H1 (cell line): ENCODE measurements around the gene GUCY2C. TPM values are rescaled to one million over a fixed set of nuclear protein-coding genes. Genes with fewer than 3 reads are reported as not detected.

Experiments
- CTCF ChIA-PET: fragments of 300-600 bp; sonication (Branson Sonifier 250); formaldehyde crosslinking; loops from one replicate; lab custom pipeline; 2021; ENCODE audit not compliant: partially characterized antibody; lab: Charles Lee
- POLR2A ChIA-PET: fragments of 300-600 bp; sonication (Branson Sonifier 250); formaldehyde crosslinking; loops from one replicate; lab custom pipeline; 2021; ENCODE audit warnings: inconsistent platforms; ENCODE audit not compliant: partially characterized antibody; lab: Charles Lee
- DNase-seq, 2 experiments: peaks; one replicate each; pipeline versions ENCODE4 v3.0.0 to v3.0.0-alpha.2; 2010 to 2022; ENCODE audit warnings: low spot score in 2 of 2, low read depth in 1 of 2, mixed read lengths in 1 of 2
- FAIRE-seq: peaks from 2 replicates; lab custom pipeline; 2011; peaks lifted over from hg19 to GRCh38; lab: Jason Lieb, UNC
- H2AFZ ChIP-seq: 2 replicates; pipeline ENCODE4 v1.8.1; 2012; ENCODE audit warnings: low read length, inconsistent platforms
- H2AK5ac ChIP-seq: 2 replicates; pipeline ENCODE4 v1.6.1; 2013; ENCODE audit warnings: low read depth, low read length
- H2BK120ac ChIP-seq: replicated peaks from 2 replicates; pipeline ENCODE3; 2013; ENCODE audit warnings: low read depth, low read length, inconsistent platforms
- H2BK12ac ChIP-seq: 2 replicates; pipeline ENCODE4 v1.6.1; 2013; ENCODE audit warnings: low read depth, low read length
- H2BK15ac ChIP-seq: 2 replicates; pipeline ENCODE4 v1.6.1; 2013; ENCODE audit warnings: low read length
- H2BK20ac ChIP-seq: 2 replicates; pipeline ENCODE4 v1.6.1; 2013; ENCODE audit warnings: low read length
- H2BK5ac ChIP-seq: 2 replicates; pipeline ENCODE4 v1.6.1; 2013; ENCODE audit warnings: low read depth, low read length
- H3K14ac ChIP-seq: 2 replicates; pipeline ENCODE4 v1.6.1; 2013; ENCODE audit warnings: inconsistent platforms; ENCODE audit not compliant: insufficient read length
- H3K18ac ChIP-seq: 2 replicates; pipeline ENCODE4 v1.6.1; 2013; ENCODE audit warnings: low read length; ENCODE audit errors: extremely low read depth
- H3K23ac ChIP-seq: 2 replicates; pipeline ENCODE4 v1.6.1; 2013; ENCODE audit warnings: inconsistent platforms; ENCODE audit not compliant: insufficient read length
- H3K23me2 ChIP-seq: 2 replicates; pipeline ENCODE4 v1.6.1; 2013; ENCODE audit warnings: low read depth, low read length
- H3K27ac ChIP-seq: 2 replicates; pipeline ENCODE4 v1.6.1; 2011; ENCODE audit warnings: low read depth, low read length, inconsistent platforms
- H3K27me3 ChIP-seq, 4 experiments: replicated peaks in 1 of 4; 1 replicate in 1 of 4; 2 replicates in 3 of 4; pipeline versions ENCODE4 v1.6.1 to v1.8.1; 2011 to 2013; ENCODE audit warnings: low read length in 3 of 4, mild to moderate bottlenecking in 3 of 4, inconsistent platforms in 2 of 4, mixed read lengths in 2 of 4, moderate library complexity in 1 of 4; ENCODE audit not compliant: control insufficient read depth in 3 of 4, insufficient read depth in 3 of 4; ENCODE audit errors: extremely low read depth in 1 of 4
- H3K36me3 ChIP-seq, 4 experiments: 2 replicates each; pipeline versions ENCODE4 v1.6.1 to v1.8.1; 2011 to 2013; ENCODE audit warnings: mild to moderate bottlenecking in 4 of 4, low read length in 3 of 4, moderate library complexity in 2 of 4, control low read depth in 1 of 4, inconsistent platforms in 1 of 4; ENCODE audit not compliant: insufficient read depth in 4 of 4, control insufficient read depth in 2 of 4
- H3K4ac ChIP-seq: replicated peaks from 2 replicates; pipeline ENCODE3; 2013; ENCODE audit warnings: low read length, low read depth, mixed read lengths, inconsistent platforms; ENCODE audit not compliant: insufficient read length
- H3K4me1 ChIP-seq, 4 experiments: replicated peaks in 1 of 4; 1 replicate in 1 of 4; 2 replicates in 3 of 4; pipeline versions ENCODE4 v1.6.1 to v1.8.1; 2011 to 2013; ENCODE audit warnings: low read length in 3 of 4, inconsistent platforms in 2 of 4, mixed read lengths in 1 of 4; ENCODE audit not compliant: insufficient read depth in 4 of 4, control insufficient read depth in 3 of 4
- H3K4me2 ChIP-seq, 2 experiments: 2 replicates each; pipeline versions ENCODE4 v1.6.1 to v1.8.1; 2011 to 2013; ENCODE audit warnings: low read depth in 2 of 2, low read length in 2 of 2, control low read depth in 1 of 2, inconsistent platforms in 1 of 2, mild to moderate bottlenecking in 1 of 2; ENCODE audit not compliant: insufficient read depth in 1 of 2
- H3K4me3 ChIP-seq, 4 experiments: fragments of 200-600, 300-600 bp in 1 of 4; sonication (generic), shearing (Covaris generic), sonication (Bioruptor Twin) in 1 of 4; 2 replicates each; pipeline versions ENCODE4 v1.5.1 to v1.8.1; 2011 to 2016; ENCODE audit warnings: low read length in 4 of 4, low read depth in 3 of 4, control low read depth in 2 of 4, inconsistent platforms in 2 of 4, mild to moderate bottlenecking in 2 of 4, mixed read lengths in 1 of 4, moderate library complexity in 1 of 4; ENCODE audit not compliant: insufficient read depth in 2 of 4; ENCODE audit errors: extremely low read depth in 1 of 4
- H3K56ac ChIP-seq: replicated peaks from 2 replicates; pipeline ENCODE3; 2013; ENCODE audit warnings: low read depth, mild to moderate bottlenecking, mixed read lengths, low read length, inconsistent platforms; ENCODE audit not compliant: insufficient read length
- H3K79me1 ChIP-seq: 2 replicates; pipeline ENCODE4 v1.6.1; 2013; ENCODE audit warnings: low read depth, low read length, control low read depth
- H3K79me2 ChIP-seq, 2 experiments: 2 replicates each; pipeline versions ENCODE4 v1.6.1 to v1.8.1; 2012 to 2013; ENCODE audit warnings: low read length in 2 of 2, mild to moderate bottlenecking in 2 of 2, inconsistent platforms in 1 of 2; ENCODE audit not compliant: insufficient read depth in 2 of 2, control insufficient read depth in 1 of 2
- H3K9ac ChIP-seq, 4 experiments: replicated peaks in 1 of 4; 1 replicate in 1 of 4; 2 replicates in 3 of 4; pipeline versions ENCODE4 v1.6.1 to v1.8.1; 2011 to 2013; ENCODE audit warnings: low read depth in 3 of 4, low read length in 3 of 4, control low read depth in 2 of 4, mild to moderate bottlenecking in 2 of 4, moderate library complexity in 2 of 4, inconsistent platforms in 1 of 4; ENCODE audit errors: extremely low read depth in 1 of 4
- H3K9me3 ChIP-seq, 2 experiments: 2 replicates each; pipeline versions ENCODE4 v1.6.1 to v1.8.1; 2012 to 2013; ENCODE audit warnings: mild to moderate bottlenecking in 2 of 2, moderate library complexity in 2 of 2, control low read depth in 1 of 2, inconsistent platforms in 1 of 2, low read depth in 1 of 2, low read length in 1 of 2, mixed read lengths in 1 of 2; ENCODE audit not compliant: insufficient read depth in 2 of 2
- H4K20me1 ChIP-seq, 2 experiments: replicated peaks in 1 of 2; 2 replicates each; pipeline versions ENCODE3 to v1.8.1; 2011 to 2013; ENCODE audit warnings: inconsistent platforms in 2 of 2, low read length in 2 of 2, mild to moderate bottlenecking in 1 of 2; ENCODE audit not compliant: insufficient read depth in 2 of 2, control insufficient read depth in 1 of 2
- H4K5ac ChIP-seq: 2 replicates; pipeline ENCODE4 v1.6.1; 2013; ENCODE audit warnings: low read length, low read depth, mixed read lengths, inconsistent platforms; ENCODE audit not compliant: insufficient read length
- H4K8ac ChIP-seq: 2 replicates; pipeline ENCODE4 v1.8.0; 2013; ENCODE audit warnings: mild to moderate bottlenecking, moderate library complexity, low read length, inconsistent platforms; ENCODE audit not compliant: insufficient read depth; ENCODE audit errors: extremely low read depth
- H4K91ac ChIP-seq: replicated peaks from 2 replicates; pipeline ENCODE3; 2013; ENCODE audit warnings: low read length, mixed read lengths, inconsistent platforms; ENCODE audit not compliant: insufficient read length
- ATF2 ChIP-seq: IDR thresholded peaks from 2 replicates; pipeline ENCODE4 v1.6.1; 2012; ENCODE audit warnings: low read length, inconsistent platforms
- FOSL1 ChIP-seq: IDR thresholded peaks from 2 replicates; pipeline ENCODE4 v1.6.1; 2011; ENCODE audit warnings: mild to moderate bottlenecking, low read depth, low read length, moderate library complexity; ENCODE audit not compliant: insufficient read depth
- GTF2F1 ChIP-seq: IDR thresholded peaks from 2 replicates; pipeline ENCODE4 v1.6.1; 2012; ENCODE audit warnings: low read depth, low read length, improper control_type of control experiment, borderline replicate concordance
- HDAC2 ChIP-seq, 2 experiments: fragments of 300-600 bp in 1 of 2; sonication (generic) in 1 of 2; IDR thresholded peaks; 2 replicates each; pipeline ENCODE4 v1.6.1; 2011 to 2012; ENCODE audit warnings: low read depth in 2 of 2, low read length in 2 of 2, mild to moderate bottlenecking in 2 of 2, moderate library complexity in 2 of 2, borderline replicate concordance in 1 of 2, inconsistent platforms in 1 of 2
- RAD21 ChIP-seq, 2 experiments: IDR thresholded peaks in 1 of 2; conservative IDR thresholded peaks in 1 of 2; 2 replicates each; pipeline ENCODE4 v1.6.1; 2011; ENCODE audit warnings: low read depth in 2 of 2, low read length in 2 of 2, improper control_type of control experiment in 1 of 2, inconsistent platforms in 1 of 2, mild to moderate bottlenecking in 1 of 2, moderate library complexity in 1 of 2
- SAP30 ChIP-seq: fragments of 300-600 bp; sonication (generic); IDR thresholded peaks from 2 replicates; pipeline ENCODE4 v1.7.1; 2012; ENCODE audit warnings: low read length, moderate library complexity, mild to moderate bottlenecking, inconsistent platforms; ENCODE audit not compliant: insufficient read depth, insufficient replicate concordance
- WGBS, 2 experiments: shearing (Covaris generic) in 1 of 2; methylation state at CpG; one replicate each; pipeline versions ENCODE4 v1.1.6 to v1.1.7; 2013 to 2015; ENCODE audit warnings: low lambda C conversion rate in 2 of 2, mixed read lengths in 2 of 2, inconsistent platforms in 1 of 2, low coverage in 1 of 2, missing lambda C conversion rate in 1 of 2; ENCODE audit not compliant: insufficient replicate concordance in 2 of 2, insufficient coverage in 1 of 2, insufficient read length in 1 of 2; ENCODE audit errors: extremely low coverage in 1 of 2, missing lambda C conversion rate in 1 of 2; 5-methylcytosine and 5-hydroxymethylcytosine counted together
- polyA plus RNA-seq, 7 experiments: library from polyadenylated mRNA; depleted of rRNA in 3 of 7; stranded (reverse) in 5 of 7; unstranded in 2 of 7; fragments of >200 nt in 5 of 7; fragments of 200-250 nt in 2 of 7; gene quantifications; 1 replicate in 5 of 7; 2 replicates in 1 of 7; 4 replicates in 1 of 7; pipeline versions ENCODE4 v1.2.1 to v1.2.3, GENCODE V29; 2011 to 2013; ENCODE audit warnings: missing spikeins in 2 of 7, mixed read lengths in 2 of 7
- total RNA-seq: library from RNA; stranded (reverse); fragmentation: NEBNext Ultra II Directional; extraction: Animal tissue kit (Norgen Biotek cat#: 25700); gene quantifications from 2 replicates; pipeline ENCODE4 v1.2.1, GENCODE V29; 2021

Gene GUCY2C
- total and polyA plus RNA-seq, 2 of the 8 experiments (the other 6 are each of a cell fraction or from before 2014, with no cell fraction given), result 1.9 to 3.2 TPM

DNA sequence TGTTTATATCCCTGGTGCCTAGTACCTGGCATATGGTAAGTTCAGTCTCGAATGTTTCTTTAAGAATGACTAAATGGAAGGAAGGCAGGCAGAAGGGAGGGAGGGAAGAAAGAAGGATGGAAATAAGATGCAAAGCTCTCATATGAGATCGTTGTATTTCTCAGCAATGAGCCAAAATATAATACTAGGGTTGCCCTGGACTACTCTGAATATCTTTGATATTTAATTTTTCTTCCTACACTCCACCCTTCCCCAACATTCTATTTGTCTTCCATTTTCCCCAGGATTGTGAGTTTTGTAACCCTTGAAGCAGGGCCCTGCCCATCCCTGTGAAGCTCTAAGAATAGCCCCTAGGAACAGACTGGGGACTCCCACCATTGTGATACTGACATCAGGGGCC, 43.9 kb downstream of the GUCY2C start:
- Histone ChIP-seq H3K23ac (no peak overlapping the region), H3K4me3 (no peak overlapping the region), H3K23me2 (no peaks in the 10 kb centered on the region), H4K91ac (no peak overlapping the region), H3K79me2 (no peaks in the 10 kb centered on the region), H2AK5ac (no peak overlapping the region), H4K5ac (no peak overlapping the region), H2AFZ (no peak overlapping the region), H3K4ac (no peak overlapping the region), H3K4me2 (no peak overlapping the region), H3K9ac (no peak overlapping the region), H3K36me3 (no peaks in the 10 kb centered on the region), H3K27me3 (no peaks in the 10 kb centered on the region), H2BK20ac (no peak overlapping the region), H2BK12ac (no peak overlapping the region), H3K9me3 (no peaks in the 10 kb centered on the region), H3K4me1 (peaks cover 0 to 2% (median 0%) of the 10 kb centered on the region in 4 experiments; a peak in 1 of 7 replicates), H2BK5ac (no peak overlapping the region), H3K79me1 (no peaks in the 10 kb centered on the region), H2BK120ac (no peak overlapping the region), H4K20me1 (no peaks in the 10 kb centered on the region), H3K14ac (no peak overlapping the region), H3K18ac (no peak overlapping the region), H4K8ac (no peak overlapping the region), H3K27ac (no peak overlapping the region), H3K56ac (no peak overlapping the region), H2BK15ac (no peak overlapping the region)
- CTCF ChIA-PET, result interaction anchor here (1.0 to 2.1 kb wide), 5 partner anchors 11 to 72 kb away, joined by 3 to 12 read pairs (median 4); no protein-coding TSS in a partner anchor
- FAIRE-seq (no peak), DNase-seq (no peak)
- 91% methylated on average over 2 of the region's 2 CpGs; no CpG with 5 or more reads in 1 of the 2 experiments for WGBS, 2 experiments
- POLR2A ChIA-PET, result interaction anchor here (1.1 kb wide), 1 partner anchor 13 kb away, joined by 3 read pairs; no protein-coding TSS in a partner anchor
- TF ChIP-seq GTF2F1 (no peak), HDAC2 (IDR thresholded peaks at IDR 0.05; ENCODE audit: borderline replicate concordance in 1 of 2, low read depth in 2 of 2, low read length in 2 of 2) (no peak), ATF2 (no peak), SAP30 (no peak), FOSL1 (no peak), RAD21 (IDR thresholded peaks at IDR 0.05 in 1 of 2, conservative IDR thresholded peaks at IDR 0.05 in 1 of 2; ENCODE audit: low read depth in 2 of 2, low read length in 2 of 2) (no peak)
